Glomerular endothelial cell (primary cell): ENCODE data around the gene CCDC82. TPM values are rescaled to one million over a fixed set of nuclear protein-coding genes. Genes with fewer than 3 reads are reported as not detected.

Source experiments
- DNase-seq: peaks from one replicate; pipeline ENCODE4 v3.0.0-alpha.2; 2011; ENCODE audit warnings: low read depth, low spot score; ENCODE audit errors: extremely low read depth
- total RNA-seq: library from RNA; depleted of rRNA; stranded (reverse); fragments of >200 nt; gene quantifications from 2 replicates; pipeline ENCODE4 v1.2.3, GENCODE V29; 2015

Gene CCDC82
- total RNA-seq, 1 donor from 2014 or later, result 24.6 TPM

DNA sequence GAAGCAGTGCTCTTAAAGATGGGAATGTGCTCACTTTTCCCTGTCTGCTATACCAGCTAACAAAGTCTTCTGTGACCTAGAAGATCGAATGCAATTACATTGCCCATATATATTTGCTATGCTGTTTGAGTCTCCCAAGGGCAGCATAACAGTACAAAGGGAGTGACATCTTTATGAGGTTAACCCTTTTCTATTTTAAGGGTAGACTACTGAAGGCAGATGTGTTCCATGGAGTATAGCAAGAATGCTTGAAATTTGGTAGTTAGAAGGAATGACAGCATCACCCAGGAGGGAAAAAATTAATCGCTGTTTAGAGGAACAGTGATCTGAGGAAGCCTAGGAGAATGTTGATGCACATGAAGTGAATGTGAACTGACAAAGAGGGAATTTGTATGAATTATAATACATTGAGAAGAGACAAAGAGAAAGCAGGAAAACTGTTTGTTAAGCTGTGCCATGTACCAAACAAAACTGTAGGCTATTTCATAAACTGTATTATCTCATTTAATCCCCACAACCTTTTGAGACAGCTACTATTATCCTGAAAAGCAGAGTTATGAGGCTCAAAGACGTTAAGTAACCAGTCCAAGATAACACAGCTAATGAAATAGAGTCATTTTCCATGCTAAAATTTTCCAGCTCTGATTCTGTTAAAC lies 59.7 kb downstream of the CCDC82 start:
- no peak for DNase-seq

DNA sequence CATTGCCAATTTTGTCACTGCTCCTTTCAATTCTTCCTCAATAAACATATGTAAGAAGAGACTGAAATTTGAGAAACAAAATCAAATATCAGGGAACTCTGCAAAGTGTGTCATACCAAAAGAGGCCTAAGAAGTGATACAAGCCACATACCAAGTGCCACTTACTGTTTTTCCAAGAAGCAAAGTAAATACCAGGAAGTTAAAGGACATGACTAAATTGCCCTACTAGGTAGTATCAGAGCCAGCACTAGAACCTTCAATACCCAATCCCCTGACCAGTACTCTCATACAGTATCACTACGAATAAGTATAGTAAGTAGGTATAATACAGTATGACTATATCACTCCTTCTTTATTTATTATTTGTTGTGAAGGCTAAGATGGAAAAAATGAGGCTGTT lies 60.3 kb downstream of the CCDC82 start:
- no peak for DNase-seq

DNA sequence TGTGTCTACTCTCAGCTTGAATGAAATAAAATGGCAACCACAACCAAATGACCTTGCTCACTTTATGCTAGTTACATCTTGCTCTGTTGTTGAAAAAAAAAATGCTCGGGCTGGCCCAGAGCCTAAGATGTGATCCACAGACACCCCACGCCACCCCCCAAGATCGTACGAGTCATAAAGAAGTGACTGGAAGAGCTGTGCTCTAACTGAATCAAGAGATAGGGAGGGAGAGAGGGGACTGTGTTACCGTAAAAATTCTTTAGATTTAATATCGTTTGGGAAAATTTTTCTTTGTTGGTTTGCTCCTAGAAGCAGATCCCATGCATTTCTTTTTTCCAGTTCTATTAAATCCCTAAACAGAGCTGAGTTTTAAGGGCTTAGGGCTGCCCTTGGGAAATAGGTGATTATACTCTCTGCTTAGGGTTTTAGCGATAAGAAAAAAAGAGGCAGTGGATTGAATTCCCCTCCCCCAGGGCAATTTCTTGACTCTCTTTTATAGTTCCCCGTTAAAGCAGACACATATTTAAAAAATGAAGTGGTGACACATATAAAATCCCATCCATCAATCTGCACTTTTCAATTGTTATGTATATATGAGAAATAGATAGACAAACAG lies 61.2 kb downstream of the CCDC82 start:
- no peak for DNase-seq

DNA sequence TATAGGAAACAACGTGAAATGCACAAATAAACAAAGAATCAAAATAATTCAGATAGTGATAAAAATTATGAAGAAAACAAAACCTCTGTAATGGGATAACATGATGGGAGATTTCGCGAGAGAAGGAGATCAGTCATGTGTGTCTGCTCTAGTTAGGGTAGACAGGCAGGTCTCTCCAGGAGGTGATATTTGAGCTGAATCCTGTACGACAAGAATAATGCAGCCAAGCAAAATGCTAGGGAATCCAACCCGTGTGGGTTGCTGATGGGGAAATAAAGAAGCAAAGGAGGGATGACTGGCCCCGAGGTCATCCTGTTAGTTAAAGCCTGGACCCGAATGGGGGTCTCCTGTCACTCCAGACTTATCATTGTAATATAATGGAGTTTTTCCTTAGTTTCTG lies 62.8 kb downstream of the CCDC82 start:
- no peak for DNase-seq

DNA sequence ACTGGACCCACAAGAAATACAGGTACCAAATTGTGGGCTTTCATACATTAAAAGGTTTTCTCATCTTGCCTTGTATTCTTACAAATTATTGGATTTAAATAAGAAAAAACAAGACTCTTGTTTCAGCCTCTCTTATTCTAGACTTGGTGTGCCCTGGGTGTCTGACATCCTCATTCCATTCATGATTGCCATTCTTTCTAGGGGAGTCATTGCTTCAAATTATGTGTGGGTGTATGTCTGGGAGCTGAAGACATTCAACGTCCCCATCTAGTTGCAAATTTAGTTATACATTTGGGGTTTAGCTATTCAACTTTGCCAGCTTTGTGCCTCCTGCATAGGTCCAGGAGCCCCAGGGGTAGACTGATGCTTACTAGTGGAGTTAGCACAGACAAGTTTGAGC lies 64.8 kb downstream of the CCDC82 start:
- DNase-seq, result no peak

DNA sequence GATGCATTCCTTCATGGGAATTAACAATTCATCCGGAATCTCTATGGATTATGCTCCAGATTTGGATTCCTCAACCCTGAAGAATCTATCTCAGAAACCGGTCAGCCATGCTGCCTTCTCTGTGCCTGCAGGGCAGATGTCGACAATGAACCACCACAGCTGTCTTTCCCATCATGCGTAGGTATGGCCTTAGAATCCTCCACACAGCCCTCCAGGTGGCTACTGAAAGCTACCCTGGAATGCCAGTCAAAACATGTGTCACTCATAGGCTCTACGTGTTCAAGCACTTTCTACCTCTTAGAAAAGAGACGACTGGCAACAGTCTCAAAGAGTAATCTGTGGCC lies 66.1 kb downstream of the CCDC82 start:
- DNase-seq, result no peak

DNA sequence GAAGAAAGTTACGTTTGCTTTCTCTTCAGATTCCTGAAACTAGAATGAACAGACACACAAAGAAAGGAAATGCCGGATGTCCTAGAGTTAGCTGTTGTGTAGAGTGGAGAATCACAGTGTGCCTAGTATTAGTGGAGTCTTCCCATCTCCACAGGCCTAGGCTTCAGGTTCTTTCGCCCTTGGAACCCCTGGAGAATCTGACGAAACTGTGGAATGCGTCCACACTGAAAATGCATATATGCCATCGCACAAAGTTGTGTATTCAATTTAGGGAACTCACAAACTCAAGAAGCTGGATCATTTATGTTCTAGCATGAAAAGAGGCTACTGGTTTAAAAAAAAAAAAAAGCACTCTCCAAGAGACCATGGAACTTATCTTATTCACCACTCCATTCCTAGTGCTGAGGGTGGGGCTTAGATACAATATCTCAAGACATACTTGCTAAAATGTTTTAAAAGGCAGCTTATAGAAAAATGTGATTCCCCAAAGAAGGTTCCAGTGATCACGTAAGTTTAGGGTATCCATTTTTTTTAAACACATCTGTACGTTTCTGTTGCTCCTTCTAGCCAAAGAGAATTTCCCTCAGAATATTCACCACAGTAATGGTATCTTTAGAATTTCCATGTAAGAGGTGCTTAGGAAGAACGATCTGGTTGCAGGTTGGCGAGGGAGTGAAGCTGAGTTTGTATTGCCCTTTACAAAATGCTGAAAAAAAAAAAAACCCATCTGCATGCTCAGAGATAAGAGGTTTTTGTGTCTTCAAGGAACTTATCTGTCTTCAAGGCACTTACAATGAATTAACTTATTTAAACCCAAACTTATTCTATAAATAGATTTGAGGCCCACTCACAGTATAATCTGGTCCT lies 66.7 kb downstream of the CCDC82 start:
- no peak for DNase-seq

DNA sequence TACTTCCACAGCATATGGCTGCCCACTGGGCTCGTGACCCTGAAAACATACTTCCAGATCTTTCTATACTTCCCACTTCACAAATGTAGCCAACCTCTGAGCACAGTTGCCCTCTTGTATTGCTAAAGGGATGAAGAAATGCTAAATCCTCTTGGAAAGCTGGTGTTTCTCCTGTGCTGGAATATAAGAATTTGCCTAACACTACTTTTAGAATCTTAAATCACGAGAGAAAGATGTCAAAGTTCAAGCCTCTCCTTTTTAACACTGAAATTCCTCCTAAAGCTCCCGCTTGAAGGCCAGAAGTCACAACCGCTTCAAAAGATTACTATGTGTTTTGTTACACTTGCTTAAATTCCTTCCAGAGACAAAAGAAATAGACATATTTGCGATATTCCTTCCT lies 68.6 kb downstream of the CCDC82 start:
- no peak for DNase-seq

DNA sequence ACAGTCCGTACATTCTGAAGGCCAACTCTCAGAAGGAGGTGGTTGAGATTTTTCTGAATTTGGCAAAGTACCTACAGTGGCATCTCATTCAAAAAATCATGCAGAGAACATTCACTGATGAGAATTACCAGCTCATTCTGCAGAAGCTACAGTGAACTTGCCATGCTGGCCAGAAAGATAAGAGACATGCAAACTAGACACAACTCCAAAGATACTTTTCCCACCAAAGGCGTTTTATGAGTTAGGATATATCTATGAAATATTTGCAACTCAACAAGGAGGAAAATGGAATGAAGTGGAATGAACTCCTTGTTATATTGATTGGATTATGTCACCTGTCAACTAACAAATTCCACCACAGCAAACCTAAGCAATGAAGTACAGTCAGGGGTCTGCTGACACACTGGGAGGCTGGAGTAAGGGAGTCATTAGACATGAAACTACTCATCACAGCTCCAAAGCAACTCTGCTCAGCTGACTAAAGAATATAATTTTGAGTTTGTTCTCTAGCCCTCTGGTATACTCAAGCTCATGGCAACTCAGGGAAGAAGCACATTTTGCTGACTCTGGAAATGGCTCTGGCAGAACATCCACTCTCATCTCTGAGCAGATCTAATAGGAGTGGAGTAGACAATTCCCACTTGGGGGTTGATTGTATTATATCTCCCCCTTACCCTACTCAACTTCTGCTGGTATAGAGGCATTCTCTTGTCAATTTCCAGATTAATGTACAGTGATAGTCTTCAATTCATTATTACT lies 69.6 kb downstream of the CCDC82 start:
- no peak for DNase-seq

DNA sequence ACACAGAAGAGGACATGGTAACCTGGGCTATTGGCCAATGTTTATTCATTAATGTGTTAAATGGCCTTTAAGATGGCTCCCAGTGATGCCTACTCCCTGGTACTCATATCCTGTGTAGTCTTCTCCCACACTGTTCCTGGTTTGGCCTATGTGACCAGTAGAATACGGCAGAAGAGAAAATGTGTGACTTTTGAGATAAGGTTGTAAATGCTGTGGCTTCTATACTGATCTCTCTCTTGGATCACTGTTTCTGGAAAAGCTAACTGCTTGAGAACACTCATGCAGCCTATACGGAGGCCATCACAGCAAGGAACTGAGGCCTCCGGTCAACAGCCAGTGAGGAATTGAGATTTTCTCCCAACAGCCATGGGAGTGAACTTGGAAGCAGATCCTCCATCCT lies 70.9 kb downstream of the CCDC82 start:
- DNase-seq, result no peak

DNA sequence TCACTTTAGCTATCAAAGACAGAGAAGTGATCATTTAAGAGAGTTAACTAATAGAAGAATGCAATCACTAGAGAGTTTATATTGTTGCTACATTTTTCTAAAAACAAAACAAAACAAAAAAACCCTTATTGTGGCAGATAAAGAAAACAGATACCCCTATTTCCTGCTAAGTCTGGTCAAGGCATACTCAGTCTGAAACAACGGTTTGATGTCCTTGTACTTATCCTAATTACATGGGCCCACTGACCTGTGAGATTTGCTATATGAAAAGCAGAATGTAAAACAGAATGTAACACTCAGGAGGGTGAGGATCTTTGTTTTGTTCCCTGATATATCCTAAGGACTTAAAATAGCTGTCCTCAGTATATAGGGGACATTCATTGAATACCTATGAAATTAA lies 71.3 kb downstream of the CCDC82 start:
- DNase-seq, result no peak

DNA sequence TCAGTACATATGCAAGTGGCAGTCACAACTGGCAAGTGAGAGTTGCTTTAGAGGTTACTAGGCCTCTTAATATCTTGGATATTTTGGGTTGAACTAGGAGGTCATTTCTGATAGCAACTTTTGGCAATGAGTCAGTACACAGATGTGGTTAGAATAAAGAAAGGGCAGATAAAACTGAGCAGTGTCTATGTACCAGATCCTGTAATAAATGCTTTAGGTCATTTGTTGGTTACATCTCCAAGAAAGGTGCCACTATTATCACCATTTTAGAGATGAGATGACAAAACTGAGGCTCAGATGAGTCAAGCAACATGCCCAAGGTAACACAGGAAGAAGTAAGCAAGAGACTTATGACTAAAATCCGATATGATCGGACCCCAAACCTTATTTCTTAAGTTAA lies 71.7 kb downstream of the CCDC82 start:
- no peak for DNase-seq

DNA sequence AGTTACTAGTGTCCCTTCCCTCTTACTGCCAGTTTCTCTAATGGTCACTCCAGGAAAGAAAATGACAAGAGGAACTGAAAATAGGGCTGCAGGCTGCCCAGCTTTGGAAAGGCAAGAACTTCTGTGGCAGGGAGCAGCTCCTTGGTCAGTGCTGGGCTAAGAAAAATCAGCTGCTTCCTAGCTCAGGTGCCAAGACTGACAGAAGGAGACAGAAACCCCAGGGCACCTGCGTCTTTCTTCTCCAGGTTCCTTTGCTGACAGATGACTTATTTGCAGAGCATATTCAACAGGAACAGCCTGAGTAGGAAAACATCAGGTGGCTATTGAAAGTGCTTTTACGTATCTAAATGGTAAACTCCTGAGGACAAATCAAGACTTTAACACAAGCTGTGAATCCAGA lies 72.1 kb downstream of the CCDC82 start:
- DNase-seq, result no peak

DNA sequence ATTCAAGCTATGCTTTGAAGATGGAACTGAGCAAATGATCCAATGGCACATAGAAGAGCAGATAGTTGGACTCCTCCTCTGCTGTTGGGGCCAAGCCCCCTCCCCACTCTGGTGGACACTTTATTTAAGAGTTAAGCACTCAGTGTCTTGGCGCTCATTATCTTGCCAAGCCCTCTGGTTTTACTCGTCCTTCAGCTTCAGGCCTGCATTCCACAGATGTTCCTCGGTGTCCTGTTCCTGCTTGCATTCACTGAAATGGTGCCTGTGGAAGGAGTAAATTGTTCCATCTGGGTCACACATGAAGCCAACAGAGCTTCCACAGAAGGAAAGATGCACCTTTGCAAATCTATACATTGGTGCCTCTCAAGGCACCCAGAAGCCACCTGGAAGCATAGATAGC lies 72.8 kb downstream of the CCDC82 start:
- DNase-seq, result no peak

DNA sequence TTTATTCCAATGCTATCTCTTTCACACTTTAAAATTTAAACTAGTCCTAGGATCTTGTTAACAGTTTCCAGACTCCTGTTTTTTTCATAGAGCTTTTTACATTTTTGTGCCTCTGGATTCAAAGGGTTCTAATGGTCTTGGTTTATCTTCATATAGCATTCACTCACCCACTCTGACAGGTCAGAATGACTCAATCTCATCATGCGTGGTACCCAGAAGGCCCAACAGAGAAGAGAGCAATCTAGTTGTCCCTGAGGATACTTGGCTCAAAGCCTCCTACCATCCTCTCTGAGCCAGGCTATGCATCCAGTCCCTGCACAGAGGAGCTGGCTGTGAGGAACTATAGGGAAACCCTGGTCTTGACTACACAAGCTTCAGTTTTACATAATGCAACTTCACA lies 74.2 kb downstream of the CCDC82 start:
- DNase-seq, result no peak

DNA sequence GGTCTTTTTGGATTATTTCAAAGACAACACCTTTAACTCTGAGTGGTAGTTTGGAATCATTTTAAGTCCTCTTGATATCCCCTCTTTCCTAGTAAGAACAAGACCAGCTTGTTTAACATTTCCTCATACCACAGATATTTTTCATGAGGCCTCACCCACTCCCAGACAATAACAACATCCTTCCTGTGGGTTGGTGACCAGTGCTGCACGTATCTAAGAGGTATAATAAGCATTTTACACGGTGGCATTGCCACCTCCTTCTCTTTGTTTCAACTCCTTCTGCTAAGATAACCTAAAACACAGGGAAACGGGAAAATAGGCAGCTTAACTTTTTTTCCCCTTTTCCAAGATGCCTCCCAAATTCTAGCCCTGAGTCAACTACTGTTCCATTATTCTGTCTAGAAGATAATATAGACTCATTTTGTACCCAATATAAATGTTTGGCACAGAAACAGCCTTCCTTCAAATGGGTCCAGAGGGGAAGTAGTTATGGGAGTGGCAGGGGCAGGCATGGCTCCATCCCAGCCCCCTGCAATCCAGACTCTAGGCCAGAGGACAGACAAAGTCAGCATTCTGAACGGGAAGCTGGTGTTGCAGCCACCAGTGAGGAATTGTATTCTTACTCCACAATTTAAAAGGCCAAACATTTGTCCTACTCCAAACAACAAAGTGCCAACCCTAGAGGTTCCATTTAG lies 75.2 kb downstream of the CCDC82 start:
- DNase-seq, result no peak

DNA sequence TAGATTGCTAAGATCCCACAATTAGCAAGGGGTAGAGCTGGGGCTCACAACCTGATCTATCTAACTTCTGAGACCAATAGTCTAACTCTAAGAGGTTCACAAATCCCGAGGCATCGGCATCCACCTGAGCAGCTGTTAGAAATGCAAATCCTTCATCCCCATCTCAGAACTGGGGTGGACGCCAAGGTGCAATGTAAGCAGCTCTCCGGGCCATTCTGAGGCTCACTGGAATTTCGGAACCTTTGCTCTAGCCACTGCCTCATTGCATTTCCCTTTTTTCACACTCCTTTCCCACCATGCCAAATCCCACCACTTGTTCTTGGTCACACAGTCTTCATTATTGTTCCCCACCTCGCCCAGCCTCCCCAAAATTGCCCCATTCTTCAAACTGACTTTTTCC lies 76.5 kb downstream of the CCDC82 start:
- no peak for DNase-seq

DNA sequence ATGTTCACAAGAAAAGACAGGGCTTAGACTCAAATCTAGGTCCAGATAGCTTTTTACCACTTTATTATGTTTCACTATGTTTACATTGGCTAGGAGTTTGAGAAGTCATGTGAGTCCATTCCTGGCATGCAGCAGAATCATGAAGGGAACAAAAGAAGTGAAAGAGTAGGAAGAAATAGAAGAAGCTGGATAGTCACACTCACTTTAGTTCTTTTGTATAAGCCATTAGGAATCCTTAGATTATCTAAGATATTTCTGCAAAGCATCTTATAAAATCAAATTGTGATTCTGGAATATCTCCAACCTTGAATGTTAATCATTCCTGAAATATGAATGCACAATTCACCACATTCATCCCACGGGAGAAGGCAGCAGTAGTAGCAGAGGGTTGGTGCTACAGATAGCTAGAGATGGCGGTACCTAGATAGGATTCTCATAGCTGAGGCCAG lies 78.6 kb downstream of the CCDC82 start:
- DNase-seq, result no peak

DNA sequence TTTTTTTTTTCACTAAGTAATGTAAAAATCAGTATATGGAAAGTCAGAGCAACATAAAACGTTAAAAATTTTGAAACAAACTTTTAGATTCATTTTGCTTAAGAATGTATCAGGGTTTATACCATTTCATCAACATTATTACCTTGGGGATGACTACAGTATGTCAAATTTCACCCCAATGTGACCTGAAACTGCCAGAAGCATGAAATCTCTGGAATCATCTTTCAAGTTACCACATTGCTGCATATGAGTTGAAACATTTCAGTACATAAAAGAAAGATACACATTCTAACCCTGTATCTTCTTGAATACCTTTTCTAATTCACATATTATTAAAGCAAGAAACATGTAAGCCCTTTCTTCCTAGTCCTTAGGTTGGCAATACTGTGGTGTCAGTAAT lies 79.5 kb downstream of the CCDC82 start:
- no peak for DNase-seq

DNA sequence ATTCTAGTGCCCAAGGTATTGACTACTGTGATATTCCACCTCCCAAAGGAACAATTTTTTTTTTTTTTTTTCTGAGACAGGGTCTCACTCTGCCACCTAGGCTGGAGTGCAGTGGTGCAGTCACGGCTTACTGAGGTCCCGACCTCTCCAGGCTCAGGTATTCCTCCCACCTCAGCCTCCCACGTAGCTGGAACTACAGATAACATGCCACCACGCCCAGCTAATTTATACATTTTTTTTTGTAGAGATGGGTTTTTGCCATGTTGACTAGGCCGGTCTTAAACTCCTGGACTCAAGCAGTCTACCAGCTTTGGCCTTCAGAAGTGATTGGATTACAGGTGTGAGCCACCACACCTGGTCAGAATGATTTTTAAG lies 80.1 kb downstream of the CCDC82 start:
- no peak for DNase-seq
